Progenitor cell of endocrine pancreas (in vitro differentiated cells): ENCODE results near the gene CPEB1. TPM values are rescaled to one million over a fixed set of nuclear protein-coding genes. Genes with fewer than 3 reads are reported as not detected.

ENCODE experiments used
- DNase-seq: peaks from one replicate; pipeline ENCODE4 v3.0.0; 2021; ENCODE audit warnings: low spot score; ENCODE audit not compliant: unreplicated experiment
- H3K27ac Mint-ChIP-seq: 2 replicates; pipeline ENCODE4 v1.8.0; 2021; ENCODE audit warnings: mild to moderate bottlenecking, moderate library complexity, mixed read lengths
- H3K27me3 Mint-ChIP-seq: 2 replicates; pipeline ENCODE4 v1.8.0; 2021; ENCODE audit warnings: mixed read lengths
- H3K36me3 Mint-ChIP-seq: 2 replicates; pipeline ENCODE4 v1.8.0; 2022; ENCODE audit warnings: mixed read lengths; ENCODE audit not compliant: insufficient read depth
- H3K4me1 Mint-ChIP-seq: 2 replicates; pipeline ENCODE4 v1.8.0; 2021; ENCODE audit warnings: low read depth, mixed read lengths
- H3K4me3 Mint-ChIP-seq: 2 replicates; pipeline ENCODE4 v1.8.0; 2021; ENCODE audit warnings: low read depth, mild to moderate bottlenecking, moderate library complexity, mixed read lengths
- H3K9me3 Mint-ChIP-seq: 2 replicates; pipeline ENCODE4 v1.8.0; 2021; ENCODE audit warnings: low read depth, mixed read lengths
- total RNA-seq: library from RNA; stranded (reverse); gene quantifications from 2 replicates; pipeline ENCODE4 v1.2.1, GENCODE V29; 2021
- TF ChIP-seq, protein P1 (sequence below): fragments of 200-600 bp; sonication (generic); IDR thresholded peaks from one replicate; pipeline ENCODE4 v1.5.0; 2021; ENCODE audit warnings: antibody characterized with exemption, mild to moderate bottlenecking; ENCODE audit not compliant: unreplicated experiment

Gene CPEB1
- total RNA-seq, 1 donor from 2014 or later = 0.60 TPM

DNA sequence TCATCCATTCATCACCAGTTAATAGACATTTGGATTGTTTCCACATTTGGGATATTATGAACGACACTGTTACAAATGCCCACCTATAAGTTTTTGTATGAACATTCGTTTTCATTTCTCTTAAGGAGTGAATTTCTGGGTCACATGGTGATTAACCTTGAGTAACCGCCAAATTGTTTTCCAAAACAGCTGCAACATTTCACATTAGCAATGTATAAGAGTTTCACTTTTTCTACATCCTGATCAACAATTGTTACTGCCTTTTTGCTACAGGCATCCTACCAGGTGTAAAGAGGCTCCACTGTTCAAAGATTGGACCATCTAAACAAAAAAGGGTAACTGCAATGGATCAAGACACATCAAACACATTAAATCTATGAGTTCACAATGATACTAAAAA is 52.0 kb downstream of the CPEB1 start:
- Mint-ChIP-seq H3K9me3 (no peaks in the 10 kb centered on the region), H3K27me3 (peaks cover 13% of the 10 kb centered on the region), H3K36me3 (no peaks in the 10 kb centered on the region), H3K4me3 (no peak overlapping the region), H3K27ac (no peak overlapping the region), H3K4me1 (no peaks in the 10 kb centered on the region)
- no peak for DNase-seq
- TF ChIP-seq, protein P1, sequence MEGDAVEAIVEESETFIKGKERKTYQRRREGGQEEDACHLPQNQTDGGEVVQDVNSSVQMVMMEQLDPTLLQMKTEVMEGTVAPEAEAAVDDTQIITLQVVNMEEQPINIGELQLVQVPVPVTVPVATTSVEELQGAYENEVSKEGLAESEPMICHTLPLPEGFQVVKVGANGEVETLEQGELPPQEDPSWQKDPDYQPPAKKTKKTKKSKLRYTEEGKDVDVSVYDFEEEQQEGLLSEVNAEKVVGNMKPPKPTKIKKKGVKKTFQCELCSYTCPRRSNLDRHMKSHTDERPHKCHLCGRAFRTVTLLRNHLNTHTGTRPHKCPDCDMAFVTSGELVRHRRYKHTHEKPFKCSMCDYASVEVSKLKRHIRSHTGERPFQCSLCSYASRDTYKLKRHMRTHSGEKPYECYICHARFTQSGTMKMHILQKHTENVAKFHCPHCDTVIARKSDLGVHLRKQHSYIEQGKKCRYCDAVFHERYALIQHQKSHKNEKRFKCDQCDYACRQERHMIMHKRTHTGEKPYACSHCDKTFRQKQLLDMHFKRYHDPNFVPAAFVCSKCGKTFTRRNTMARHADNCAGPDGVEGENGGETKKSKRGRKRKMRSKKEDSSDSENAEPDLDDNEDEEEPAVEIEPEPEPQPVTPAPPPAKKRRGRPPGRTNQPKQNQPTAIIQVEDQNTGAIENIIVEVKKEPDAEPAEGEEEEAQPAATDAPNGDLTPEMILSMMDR = no peak

DNA sequence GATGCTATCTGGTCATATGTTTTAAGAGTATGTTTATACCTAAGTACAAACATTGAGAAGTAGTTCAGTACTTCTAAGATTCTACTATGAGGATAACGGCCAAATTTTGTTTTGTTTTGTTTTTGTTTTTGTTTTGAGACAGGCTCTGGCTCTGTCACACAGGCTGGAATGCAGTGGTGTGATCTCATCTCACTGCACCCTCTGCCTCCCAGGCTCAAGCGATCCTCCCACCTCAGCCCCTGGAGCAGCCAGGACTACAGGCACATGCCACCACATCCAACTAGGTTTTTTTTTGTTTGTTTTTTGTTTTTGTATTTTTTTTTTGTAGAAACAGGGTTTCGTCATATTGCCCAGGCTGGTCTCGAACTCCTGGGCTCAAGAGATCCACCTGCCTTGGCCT is 59.4 kb downstream of the CPEB1 start:
- H3K9me3 Mint-ChIP-seq = no peaks in the 10 kb centered on the region
- H3K4me3 Mint-ChIP-seq = no peak overlapping the region
- H3K27me3 Mint-ChIP-seq = peaks cover 12% of the 10 kb centered on the region
- DNase-seq = no peak
- TF ChIP-seq, protein P1 = no peak
- no peak overlapping the region for H3K27ac Mint-ChIP-seq
- no peaks in the 10 kb centered on the region for H3K4me1 Mint-ChIP-seq
- H3K36me3 Mint-ChIP-seq = no peaks in the 10 kb centered on the region

DNA sequence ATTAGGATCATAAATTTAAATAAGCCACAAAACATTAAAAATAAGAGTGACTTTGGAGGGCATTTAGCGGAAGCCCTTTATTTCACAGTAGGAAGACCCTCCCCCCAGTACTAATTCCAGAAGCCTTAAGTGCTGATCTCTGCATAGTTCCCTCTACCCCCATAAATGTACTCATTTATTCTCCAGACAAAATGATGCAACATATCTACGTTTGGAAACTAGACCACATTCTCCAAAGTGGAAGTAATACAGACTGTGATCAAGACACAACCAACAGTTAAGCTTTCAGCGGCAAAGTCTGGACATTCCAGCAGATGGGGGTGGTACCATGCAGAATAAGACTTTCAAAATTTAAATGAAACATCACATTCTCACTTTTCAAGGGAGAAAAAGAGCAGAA is 62.1 kb downstream of the CPEB1 start:
- no peak for DNase-seq
- Mint-ChIP-seq H3K4me3 (no peak overlapping the region), H3K4me1 (no peaks in the 10 kb centered on the region), H3K27ac (no peak overlapping the region), H3K27me3 (peaks cover 20% of the 10 kb centered on the region), H3K9me3 (no peaks in the 10 kb centered on the region), H3K36me3 (no peaks in the 10 kb centered on the region)
- TF ChIP-seq, protein P1 = no peak

DNA sequence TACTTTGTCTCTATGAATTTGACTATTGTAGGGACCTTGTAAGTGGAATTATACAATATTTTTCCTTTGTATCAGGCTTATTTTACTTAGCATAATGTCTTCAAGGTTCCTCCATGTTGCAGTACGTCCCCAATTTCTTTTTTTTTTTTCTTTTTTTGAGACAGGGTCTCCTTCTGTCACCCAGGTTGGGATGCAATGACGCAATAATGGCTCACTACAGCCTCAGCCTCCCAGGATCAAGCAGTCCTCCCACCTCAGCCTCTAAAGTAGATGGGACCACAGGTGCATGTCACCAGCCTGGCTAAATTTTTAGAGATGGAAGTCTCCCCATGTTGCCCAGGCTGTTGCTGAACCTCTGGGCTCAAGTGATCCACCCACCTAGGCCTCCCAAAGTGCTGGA is 66.5 kb downstream of the CPEB1 start:
- Mint-ChIP-seq H3K27me3 (peaks cover 13% of the 10 kb centered on the region), H3K27ac (no peak overlapping the region), H3K4me3 (no peak overlapping the region), H3K4me1 (no peaks in the 10 kb centered on the region), H3K9me3 (no peaks in the 10 kb centered on the region), H3K36me3 (no peaks in the 10 kb centered on the region)
- DNase-seq = no peak
- TF ChIP-seq, protein P1 = no peak

DNA sequence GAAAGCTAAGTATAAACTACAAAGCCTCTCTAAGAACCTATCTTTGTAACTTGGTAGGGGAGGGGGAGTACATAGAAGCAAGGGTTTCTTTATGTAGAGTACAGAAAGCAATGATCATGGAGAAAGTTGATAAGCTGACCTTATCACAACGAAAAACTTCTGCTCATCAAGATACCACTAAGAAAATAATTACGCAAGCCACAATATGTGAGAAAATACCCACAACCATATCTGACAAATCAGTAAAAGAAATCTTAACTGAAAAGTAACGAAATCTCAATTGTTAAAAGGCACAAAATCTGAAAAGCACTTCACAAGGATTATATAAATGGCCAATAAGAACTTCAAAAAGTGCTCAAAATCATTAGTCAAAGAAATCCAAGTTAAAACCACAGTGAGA is 71.8 kb downstream of the CPEB1 start:
- Mint-ChIP-seq H3K4me3 (no peak overlapping the region), H3K36me3 (no peaks in the 10 kb centered on the region), H3K9me3 (no peaks in the 10 kb centered on the region), H3K27me3 (peaks cover 18% of the 10 kb centered on the region), H3K4me1 (no peaks in the 10 kb centered on the region), H3K27ac (no peak overlapping the region)
- no peak for DNase-seq
- TF ChIP-seq, protein P1 = no peak
